ENCODE results near the gene TGFBR1.

TGFBR1 gene

DNA sequence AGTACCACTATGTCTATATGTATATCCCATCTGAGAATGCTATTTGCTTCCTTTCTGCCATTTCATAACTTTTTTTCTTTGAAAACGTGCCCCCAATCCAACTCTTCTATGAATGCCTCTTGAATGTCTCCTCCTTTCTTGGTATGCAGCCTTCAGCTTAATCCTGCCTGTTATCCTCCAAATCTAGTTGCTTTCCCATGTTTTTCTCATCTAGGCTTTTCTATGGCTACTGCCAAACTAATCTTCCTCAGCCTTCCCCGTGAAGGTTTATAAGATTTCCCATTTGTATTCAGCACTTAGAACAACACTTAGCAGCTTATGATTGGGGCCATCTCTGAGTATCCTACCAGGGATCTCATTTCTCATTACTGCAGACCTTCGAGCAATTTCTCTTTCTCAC lies 2.5 kb downstream of the TGFBR1 start:
- no peak for DNase-seq (ENCODE audit: low read depth)

DNA sequence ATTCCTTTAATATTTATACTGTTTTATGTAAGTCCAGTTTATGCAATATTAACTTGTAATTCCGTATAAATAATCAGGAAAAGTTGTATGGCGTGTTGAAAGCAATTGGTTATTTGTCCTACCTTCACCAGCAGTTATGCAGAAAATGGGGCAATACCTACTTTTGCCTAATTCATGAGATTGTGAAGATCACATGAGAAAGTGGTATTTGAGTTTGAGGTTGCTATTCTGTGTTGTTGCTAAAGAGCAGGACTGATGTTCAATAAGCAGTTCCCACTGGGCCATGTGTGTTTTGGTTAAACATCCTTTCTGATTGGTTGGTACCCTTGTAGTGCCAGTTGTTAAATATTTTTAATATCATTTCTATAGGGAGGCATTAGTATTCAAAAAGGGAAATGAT lies 3.2 kb downstream of the TGFBR1 start:
- no peak for DNase-seq (ENCODE audit: low read depth)

DNA sequence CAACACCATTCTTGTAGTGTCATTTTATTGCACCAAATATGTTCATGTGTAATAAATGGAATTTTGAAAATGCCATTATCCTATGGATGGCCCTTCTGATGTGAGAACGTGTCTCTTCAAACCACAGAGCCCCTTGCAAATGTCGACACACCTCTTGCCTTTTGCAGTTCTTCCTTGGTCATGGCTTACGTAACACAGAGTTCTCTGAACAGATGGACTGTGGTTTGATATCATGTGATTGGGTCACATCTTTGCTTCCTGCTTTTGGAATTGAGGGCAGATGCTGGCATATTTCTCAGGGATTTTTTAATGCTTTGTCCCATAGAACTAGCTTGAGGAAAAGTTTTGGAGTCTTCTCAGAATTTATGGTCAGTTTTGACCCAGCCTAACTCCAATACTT lies 4.6 kb downstream of the TGFBR1 start:
- no peak for DNase-seq (ENCODE audit: low read depth)

DNA sequence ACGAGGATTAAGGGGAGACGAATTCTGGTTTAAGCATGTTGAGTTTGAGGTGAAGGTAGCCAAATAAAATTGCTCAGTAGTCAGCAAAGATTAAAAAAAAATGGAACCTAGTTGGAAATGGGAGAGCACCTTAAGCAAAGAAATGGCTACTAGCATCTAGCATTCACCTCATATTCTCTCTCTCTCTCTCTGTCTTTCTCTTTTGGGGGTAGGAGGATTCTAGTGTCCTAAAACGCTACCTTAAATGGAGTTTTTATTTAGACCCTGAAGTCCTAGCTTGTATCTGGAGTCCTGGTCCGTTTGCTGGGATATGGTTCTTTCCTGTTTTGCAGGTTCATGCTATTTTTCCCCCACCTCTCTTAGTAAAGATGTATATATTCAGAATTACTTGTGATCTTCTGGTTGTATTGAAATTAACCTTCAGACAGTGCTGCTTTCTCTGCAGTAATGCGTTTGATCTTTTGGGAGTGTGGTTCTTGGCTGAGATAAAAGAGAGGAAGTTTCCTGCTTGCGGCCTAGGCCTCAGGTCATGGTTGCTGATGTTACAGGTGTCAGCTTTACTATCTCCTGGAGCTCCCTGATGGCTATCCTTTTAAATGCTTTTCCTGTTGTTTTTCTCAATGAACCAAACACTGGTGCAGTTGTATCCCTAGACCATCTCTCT lies 8.0 kb downstream of the TGFBR1 start:
- no peak for DNase-seq (ENCODE audit: low read depth)

DNA sequence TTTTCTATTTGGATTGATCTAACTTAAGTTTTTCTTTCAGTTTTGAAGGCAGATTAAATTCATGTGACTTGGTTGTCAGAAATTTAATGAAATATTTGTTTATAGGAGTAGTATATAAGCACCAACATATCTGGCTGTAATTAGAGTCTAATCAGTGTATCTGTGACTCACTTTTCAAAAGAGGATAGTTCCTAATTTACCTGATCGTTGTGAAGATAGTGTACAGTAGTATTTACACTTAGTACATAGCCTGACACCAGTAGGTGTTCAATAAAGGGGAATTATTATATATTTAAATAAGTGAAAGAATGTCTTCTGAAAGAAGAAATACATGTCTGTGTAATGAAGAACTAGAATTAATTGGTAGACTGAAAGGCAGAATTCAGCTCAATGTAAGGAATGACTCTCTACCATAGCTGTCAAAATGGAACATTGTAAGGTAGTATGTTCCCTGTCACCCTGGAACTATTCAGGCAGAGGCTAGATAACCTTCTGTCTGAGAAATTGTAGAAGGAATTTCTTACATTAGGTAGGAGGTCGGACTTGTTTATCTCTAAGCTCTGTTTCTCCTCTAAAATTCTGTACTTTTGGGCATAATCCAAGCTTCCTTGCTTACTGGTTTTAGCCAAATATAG lies 8.6 kb downstream of the TGFBR1 start:
- no peak for DNase-seq (ENCODE audit: low read depth)

DNA sequence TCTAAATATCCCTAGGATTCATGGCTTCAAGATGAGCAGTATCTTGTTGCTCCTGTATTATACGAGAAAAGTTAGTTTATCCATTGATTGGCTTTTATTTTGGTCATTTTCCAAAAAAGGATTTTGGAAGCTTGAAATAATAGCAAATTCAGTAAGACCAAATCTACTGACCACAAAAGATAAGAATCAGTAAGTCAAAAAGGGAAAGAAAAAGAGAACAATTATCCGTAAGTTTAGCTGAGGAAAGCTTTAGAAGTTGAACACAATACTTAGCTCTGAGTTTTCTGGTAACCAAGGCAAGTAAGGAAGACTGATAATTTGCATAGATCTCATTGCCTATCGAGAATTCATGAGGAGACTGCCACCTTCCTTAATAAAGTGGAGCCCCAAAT lies 9.1 kb downstream of the TGFBR1 start:
- DNase-seq (ENCODE audit: low read depth), result no peak

DNA sequence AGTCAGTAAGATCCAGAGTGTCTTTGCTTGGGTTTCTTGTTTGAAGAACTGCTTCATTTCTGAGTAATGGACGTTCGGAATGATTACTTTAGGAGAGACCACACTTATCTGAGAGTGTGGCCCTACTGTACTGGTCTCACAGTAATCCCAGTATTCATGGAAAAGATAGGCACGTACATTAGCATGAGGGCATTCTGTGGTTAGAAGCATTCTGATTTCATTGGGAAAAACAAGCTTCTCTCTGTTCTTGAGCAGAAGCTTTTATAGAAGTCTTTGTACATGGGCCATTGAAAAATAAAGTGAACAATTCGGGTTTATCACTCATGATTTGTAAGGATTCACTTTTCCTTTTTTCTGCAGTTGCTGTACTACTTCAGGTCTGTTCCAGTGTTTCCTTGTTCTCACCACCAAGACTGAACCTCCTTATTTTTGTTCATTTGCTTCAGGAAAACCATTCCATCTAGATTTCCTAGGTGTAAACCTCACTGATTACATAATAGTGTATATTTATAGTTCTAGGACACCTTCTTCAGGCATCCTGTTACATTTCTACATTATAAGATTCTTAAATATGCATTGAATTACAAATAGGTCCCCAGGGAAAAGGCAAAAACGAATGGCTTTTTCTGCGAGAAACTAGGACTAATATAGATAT lies 10.1 kb downstream of the TGFBR1 start:
- no peak for DNase-seq (ENCODE audit: low read depth)

DNA sequence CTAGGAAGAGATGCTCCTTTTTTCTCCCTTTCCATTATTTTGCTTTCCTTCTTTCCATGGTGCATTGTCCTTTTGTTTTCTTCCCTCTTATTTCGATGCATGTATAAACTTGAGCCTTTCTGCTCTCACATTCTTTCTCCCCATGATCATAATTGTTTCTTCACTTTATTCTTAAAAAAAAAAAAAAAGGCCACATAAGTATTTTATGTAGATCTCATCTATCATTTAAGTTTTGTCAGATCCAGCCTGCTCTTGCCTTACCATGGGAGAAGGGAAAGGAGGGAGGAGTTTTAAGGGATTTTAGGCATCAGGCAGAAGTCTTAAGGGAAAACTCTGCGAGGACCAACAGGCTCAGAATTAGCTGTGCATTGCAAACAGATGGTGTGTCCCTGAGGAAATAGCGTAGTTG lies 11.1 kb downstream of the TGFBR1 start:
- no peak for DNase-seq (ENCODE audit: low read depth)

DNA sequence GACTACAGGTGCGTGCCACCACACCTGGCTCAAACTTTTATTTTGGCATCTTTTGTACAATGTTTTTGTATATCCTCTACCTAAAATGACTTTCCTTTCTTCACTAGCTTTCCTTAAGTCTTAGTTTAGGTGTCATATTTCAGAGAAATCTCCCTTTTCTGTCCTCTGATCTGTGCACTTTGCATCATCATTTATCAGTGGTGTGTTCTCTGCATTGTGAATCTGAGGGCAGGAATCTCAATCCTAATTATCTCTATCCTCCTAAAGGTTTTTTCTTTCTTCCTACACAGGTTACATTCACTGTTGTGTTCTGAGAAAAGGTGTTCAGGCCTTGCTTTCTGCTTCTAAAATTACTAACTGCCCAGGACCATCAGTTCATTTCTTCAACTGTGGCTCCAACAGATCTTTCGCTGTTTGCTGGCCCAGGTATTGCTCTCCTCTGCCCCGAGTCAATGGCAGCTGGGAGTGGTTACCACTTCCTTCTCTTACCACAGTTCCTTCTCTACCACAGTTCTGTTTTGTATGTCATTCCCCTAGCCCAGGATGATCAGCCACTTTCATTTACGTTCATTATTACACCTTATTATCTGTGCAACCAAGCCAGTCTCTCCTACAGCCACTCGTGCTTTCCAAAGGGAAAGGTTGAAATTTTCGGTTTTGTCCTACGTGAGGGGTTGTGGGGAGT lies 14.0 kb downstream of the TGFBR1 start:
- no peak for DNase-seq (ENCODE audit: low read depth)

DNA sequence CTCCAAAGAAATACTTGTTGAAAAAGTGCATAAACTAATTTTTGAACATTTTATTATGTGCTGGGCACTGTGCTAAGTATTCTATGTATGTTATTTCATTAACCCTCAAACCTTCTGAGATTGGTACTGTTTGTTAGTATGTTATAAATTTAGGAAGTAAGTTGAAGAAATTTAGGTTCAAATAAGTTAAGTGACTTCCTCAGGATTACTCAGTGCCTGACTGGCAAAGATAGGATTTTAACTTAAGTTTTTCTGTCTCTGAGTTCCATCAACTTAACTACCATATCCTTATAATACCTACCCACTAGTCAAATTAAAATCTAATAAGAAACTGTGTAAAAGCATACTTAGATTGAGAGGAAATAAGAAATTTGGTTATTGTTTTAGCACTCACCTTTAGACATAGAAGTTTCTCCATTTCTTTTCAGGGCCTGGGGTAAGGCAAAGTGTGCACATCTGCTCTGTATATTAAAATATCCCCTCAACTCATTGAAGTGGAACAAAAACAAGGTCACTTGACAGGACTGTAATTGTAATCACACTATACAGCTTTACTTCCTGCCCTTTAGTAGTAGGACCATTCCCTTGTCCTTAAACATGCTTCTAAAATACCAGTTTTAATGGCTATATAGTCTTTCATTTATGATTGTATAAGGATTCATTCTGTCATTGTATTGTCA lies 15.2 kb downstream of the TGFBR1 start:
- DNase-seq (ENCODE audit: low read depth), result no peak

- DNase-seq (ENCODE audit: low read depth), result no peak
Measured at GRCh38 chr9:99121604-99122003, 16.7 kb downstream of the TGFBR1 start.

DNA sequence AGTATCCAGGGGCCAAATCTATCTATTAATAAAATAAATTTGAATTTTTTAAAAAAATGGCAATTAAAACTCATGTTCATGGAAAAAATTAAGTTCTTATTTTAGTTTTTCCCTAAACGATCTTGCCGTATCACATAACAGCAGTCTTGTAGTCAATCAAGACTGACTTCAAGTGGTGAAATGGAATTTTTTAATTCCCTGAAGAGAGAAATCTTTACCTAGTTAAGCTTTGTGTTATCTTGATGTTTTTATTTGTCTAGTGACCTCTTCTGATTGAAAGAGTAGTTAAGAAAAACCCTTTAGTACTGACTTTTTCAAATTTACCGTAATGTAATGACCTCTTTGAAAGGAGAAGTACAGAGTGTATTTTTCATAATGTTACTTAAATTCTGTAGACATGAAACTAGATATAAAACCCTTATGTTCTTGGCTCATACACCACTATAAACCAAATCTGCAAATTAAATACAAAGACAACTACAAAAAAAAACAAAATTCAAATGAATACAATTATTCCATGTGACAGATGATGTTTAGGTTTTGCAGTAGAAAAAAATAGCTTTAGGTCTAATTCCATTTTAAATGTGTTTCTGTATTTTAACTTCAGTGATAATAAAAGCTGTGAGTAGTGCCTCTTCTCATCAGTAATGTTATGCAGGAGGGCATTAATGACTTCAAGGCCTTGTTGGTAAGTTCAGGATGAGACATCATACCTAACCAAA lies 19.8 kb downstream of the TGFBR1 start:
- no peak for DNase-seq (ENCODE audit: low read depth)

GRCh38 chr9:99125446-99125845 lies 20.5 kb downstream of the TGFBR1 start:
- no peak for DNase-seq (ENCODE audit: low read depth)

GRCh38 chr9:99126312-99126711 lies 21.4 kb downstream of the TGFBR1 start:
- no peak for DNase-seq (ENCODE audit: low read depth)

GRCh38 chr9:99127356-99128132 lies 22.6 kb downstream of the TGFBR1 start:
- no peak for DNase-seq (ENCODE audit: low read depth)

- DNase-seq (ENCODE audit: low read depth), result no peak
Measured at GRCh38 chr9:99128133-99128406, 23.2 kb downstream of the TGFBR1 start.

DNA sequence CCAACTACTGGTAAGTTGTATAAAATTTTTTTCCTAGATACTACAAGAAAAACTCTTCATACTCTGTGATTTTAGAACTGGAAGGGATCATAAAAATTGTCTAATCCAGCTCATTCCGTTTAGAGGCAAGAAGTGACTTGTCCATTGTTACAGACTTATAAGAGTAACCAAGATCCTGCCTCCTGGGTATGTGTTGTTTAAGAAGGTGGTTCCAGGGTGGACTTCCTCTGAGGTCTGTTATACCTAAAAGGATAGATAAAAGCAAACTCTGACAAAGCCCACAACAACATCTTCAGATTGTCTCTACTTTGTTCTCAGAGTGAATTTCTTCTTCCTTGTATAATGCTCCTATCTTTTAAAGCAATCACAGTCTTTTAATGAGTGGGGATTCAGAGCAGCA lies 24.2 kb downstream of the TGFBR1 start:
- DNase-seq (ENCODE audit: low read depth), result no peak

DNA sequence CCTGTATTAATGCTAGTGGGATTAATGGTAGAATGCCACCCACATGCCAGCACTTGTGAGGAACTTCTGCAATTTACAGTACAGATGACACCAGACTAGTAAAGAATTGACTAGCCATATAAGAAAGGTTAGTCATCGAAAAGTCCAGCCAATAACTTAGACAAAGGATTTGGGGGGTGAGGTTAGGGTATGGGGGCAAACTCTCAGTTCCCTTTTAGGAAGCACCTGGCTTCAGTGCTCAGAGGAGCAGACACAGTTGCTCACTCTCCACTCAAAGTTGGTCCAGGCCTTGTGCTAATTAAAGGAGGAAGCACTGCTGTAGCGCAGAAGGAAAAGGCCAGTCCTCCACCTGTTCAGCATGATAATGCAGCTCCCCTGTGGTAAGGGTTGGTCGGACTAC lies 25.2 kb downstream of the TGFBR1 start:
- DNase-seq (ENCODE audit: low read depth), result no peak

GRCh38 chr9:99133145-99133544 lies 28.2 kb downstream of the TGFBR1 start:
- DNase-seq (ENCODE audit: low read depth), result no peak

- peak; percentile 38 for DNase-seq (ENCODE audit: low read depth)
Measured at GRCh38 chr9:99134893-99135341, 30.0 kb downstream of the TGFBR1 start.

GRCh38 chr9:99135456-99135855 lies 30.5 kb downstream of the TGFBR1 start:
- no peak for DNase-seq (ENCODE audit: low read depth)

Measured in GM04504 (cell line).